NCI-H2196 (cell line): ENCODE results near the gene MAMDC4.

Experiments used
- DNase-seq: peaks from one replicate; lab custom pipeline; 2025; ENCODE audit not compliant: unreplicated experiment; lab: John Stamatoyannopoulos, UW

MAMDC4 gene

DNA sequence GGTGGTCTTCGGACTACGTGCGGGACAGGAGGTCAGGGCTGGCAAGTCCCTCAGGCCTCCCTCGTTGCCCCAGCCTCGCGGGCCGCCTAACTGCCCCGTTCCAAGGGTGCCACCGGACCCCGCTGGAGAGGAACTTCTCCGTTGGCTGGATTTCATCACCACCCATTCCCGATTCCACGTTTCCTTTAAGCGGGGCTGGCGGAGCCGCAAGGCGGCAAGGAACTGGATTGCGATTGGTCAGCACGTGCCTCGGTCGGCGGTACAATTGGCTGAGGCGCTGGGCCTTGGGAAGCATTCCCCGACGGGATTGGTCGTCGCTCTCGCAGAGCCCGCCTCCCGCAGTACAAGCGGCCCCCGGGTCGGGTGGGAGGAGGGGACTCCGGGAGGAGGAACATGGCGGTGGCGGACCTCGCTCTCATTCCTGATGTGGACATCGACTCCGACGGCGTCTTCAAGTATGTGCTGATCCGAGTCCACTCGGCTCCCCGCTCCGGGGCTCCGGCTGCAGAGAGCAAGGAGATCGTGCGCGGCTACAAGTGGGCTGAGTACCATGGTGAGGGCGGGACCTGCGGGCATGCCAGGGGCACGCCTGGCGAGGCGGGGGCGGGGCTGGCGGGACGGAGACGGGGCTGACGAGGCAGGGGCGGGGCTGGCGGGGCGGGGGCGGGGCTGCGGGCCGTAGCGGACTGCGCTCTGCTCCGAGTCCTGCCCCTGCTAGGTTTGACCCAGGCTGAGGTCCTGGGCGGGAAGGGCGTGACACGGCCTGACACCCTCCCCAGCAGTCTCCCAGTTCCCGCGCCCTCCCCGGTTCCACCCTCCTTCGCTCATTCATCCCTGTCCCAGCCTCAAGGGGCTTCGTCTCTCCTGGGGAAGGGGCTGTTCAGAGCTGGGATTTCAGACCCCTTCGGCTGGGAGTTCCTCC lies 2.8 kb upstream of the MAMDC4 start, which contains the start of gene PHPT1:
TSS of gene PHPT1 (plus strand) at position 372 of the 922 bp plus-strand sequence. CDS start at position 394, 22 bp downstream.
- peak; percentile 98 for DNase-seq

DNA sequence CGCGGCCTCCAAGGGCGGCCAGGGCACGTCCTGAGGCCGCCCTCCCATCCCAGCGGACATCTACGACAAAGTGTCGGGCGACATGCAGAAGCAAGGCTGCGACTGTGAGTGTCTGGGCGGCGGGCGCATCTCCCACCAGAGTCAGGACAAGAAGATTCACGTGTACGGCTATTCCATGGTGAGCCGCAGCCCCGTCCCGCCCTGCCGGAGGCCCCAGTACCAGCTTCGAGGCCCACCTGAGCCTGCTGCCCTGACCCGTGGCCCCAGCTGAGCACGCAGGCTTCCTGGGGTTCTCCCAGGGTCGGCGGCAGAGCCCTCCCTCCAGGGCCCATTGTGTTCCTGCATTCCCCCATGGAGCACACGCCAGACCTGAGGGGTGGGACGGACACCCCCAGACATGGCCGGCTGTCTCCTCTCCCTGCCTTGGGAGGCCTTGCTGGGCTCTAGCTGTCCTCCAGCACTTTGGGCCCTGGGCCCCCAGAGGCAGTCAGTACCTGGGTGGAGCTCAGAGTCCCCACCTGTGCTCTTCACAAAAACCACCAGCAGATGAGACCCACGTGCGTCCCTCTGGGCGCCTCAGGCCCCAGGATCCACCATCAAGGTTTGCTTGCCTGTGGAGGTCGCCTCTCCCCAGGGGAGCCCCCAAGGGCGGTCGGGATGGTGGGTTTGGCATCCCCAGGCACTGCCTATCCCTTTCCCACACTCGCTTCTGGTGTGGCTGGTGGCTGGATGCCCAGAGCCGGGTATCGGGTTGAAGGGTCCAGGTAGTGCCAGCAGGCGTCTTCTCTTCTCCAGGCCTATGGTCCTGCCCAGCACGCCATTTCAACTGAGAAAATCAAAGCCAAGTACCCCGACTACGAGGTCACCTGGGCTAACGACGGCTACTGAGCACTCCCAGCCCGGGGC lies 1.9 kb upstream of the MAMDC4 start:
- DNase-seq, result no peak

DNA sequence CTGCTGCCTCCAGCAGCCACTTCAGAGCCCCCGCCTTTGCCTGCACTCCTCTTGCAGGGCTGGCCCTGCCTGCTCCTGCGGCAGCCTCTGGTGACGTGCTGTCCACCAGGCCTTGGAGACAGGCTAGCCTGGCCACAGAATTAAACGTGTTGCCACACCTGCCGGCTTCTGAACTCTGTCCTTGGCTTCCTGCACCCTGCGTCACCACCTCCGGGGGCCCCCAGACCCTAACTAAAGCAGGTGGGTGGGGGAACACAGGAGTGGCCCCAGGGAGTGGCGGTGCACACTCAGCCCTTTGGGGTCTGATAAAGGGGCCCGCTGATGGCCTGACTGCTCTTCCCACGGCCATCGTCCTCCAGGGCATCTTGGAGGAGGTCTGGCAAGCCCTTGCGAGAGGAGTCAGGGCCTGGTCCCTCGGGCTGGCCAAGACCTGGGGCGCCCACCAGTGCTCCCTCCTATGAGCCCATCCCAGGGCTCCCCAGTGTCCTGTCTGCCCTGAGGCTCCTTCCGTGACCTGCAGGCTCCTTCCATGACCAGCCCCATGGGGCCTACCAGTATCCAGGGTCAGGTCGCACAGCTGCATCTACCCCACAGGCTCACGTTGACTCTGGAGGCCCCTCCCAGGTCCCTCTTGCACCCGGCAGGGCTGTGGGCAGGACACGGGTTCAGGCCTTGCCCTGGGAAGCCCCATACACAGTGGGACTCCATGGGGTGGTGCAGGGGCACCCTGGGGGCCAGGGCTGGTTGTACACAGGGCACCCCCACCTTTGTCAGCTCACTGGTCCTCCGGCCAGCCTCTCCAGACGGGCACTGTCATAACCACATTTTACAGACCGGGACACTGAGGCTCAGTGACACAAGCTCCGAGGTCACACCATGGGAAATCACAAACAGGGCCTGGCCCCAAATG lies 1.0 kb upstream of the MAMDC4 start:
- no peak for DNase-seq

DNA sequence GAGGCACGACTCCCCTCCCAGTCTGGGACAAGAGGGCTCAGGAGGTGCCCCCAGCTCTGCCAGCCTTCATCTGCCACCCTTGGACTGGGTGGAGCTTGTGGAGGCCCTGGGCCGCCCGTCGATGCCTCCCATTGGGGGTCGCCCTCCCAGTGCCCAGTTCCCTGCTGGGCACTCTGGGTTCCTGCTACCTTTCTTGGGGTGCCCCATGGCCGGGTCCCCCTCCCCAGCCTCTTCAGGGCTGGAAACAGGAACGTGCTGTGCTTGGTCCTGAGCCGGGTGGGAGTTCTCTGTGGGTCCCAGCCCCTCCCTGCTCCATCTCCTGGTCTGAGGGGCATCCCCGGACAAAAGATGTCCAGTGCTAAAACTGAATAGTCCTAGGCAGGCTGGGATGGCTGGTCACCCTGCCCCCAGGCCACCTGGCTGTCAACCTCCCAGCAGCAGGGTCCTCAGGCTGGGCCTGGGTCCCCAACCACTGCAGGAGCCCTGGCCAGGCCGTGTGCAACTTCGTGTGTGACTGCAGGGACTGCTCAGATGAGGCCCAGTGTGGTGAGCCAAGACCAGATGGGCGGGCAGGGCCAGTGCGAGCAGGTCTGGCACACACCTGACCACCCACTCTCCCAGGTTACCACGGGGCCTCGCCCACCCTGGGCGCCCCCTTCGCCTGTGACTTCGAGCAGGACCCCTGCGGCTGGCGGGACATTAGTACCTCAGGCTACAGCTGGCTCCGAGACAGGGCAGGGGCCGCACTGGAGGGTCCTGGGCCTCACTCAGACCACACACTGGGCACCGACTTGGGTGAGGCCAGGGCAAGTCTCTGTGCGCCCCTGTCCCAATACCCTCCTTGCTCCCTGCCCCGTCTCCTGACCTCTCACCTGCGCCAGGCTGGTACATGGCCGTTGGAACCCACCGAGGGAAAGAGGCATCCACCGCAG lies 784 bp downstream of the MAMDC4 start:
- DNase-seq, result no peak

DNA sequence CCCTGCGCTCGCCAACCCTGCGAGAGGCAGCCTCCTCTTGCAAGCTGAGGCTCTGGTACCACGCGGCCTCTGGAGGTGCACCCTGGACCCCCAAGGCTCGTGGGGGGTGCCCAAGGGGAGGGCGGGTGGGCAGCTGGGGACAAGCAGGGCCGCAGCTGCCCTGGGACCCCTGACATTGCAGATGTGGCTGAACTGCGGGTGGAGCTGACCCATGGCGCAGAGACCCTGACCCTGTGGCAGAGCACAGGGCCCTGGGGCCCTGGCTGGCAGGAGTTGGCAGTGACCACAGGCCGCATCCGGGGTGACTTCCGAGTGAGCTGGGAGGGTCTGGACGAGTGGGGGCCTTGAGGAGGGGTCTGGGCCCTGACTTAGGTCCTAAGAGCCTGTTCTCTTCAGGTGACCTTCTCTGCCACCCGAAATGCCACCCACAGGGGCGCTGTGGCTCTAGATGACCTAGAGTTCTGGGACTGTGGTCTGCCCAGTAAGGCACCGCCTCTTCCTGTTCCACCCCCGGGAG lies 1.5 kb downstream of the MAMDC4 start:
- no peak for DNase-seq

DNA sequence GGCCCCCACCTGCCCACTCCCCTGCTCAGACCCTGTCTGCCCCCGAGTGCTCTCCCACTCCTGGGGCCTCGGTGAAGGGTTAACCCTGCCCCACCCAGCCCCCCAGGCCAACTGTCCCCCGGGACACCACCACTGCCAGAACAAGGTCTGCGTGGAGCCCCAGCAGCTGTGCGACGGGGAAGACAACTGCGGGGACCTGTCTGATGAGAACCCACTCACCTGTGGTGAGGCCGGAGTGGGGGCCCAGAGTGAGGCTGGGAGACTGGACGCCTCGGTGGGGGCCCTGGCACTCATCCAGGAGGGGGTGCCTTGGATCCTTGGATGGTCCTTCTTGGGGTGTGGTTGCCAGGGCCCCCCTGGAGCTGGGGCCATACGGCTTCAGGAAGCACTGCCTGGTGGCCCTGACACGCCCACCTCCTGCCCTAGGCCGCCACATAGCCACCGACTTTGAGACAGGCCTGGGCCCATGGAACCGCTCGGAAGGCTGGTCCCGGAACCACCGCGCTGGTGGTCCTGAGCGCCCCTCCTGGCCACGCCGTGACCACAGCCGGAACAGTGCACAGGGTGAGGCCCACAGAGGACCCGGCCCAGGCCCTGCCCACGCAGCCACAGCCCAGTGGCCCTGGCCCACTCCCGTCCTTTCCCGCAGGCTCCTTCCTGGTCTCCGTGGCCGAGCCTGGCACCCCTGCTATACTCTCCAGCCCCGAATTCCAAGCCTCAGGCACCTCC lies 2.1 kb downstream of the MAMDC4 start:
- no peak for DNase-seq

DNA sequence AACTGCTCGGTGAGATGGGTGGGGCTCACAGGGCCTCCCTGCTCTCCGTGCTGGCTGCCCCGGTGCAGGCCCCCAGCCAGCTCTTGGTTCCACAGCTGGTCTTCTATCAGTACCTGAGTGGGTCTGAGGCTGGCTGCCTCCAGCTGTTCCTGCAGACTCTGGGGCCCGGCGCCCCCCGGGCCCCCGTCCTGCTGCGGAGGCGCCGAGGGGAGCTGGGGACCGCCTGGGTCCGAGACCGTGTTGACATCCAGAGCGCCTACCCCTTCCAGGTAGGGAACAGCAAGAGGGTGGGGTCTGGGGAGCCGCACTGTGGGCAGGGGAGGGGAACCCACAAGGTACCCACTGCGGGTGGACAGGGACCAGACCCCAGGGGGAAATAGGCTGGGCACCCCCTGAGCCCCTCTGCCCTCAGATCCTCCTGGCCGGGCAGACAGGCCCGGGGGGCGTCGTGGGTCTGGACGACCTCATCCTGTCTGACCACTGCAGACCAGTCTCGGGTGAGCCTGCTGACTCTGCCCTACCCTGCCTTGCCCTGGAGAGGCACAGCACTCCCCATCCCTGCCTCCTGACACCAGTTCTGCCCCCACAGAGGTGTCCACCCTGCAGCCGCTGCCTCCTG lies 2.8 kb downstream of the MAMDC4 start:
- DNase-seq, result no peak

DNA sequence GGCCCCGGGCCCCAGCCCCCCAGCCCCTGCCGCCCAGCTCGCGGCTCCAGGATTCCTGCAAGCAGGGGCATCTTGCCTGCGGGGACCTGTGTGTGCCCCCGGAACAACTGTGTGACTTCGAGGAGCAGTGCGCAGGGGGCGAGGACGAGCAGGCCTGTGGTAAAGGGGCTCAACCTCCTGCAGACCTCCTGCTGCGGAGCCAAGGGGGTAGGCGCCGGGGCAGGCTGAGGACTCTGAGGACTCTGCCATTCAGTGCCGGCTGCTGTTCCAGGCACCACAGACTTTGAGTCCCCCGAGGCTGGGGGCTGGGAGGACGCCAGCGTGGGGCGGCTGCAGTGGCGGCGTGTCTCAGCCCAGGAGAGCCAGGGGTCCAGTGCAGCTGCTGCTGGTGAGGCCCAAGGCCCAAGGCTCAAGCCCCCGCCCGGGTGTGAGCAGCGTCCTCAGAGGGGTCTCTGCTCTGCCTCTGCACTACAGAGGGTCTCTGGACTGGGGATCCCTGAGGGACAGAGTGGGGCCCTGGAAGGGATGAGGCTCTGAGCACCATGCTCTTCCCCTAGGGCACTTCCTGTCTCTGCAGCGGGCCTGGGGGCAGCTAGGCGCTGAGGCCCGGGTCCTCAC lies 3.4 kb downstream of the MAMDC4 start:
- DNase-seq, result no peak

DNA sequence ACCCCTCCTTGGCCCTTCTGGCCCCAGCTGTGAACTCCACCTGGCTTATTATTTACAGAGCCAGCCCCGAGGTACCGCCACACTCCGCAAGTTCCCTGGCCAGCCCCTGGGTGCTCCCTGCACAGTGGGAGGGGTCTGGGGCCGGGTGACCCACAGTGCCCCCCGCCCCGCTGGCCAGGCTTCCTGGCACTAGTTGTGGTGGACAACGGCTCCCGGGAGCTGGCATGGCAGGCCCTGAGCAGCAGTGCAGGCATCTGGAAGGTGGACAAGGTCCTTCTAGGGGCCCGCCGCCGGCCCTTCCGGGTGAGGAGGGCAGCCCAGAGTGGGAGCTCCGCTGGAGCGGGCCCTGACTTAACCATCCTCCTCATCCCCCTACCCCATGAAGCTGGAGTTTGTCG lies 3.9 kb downstream of the MAMDC4 start:
- no peak for DNase-seq

DNA sequence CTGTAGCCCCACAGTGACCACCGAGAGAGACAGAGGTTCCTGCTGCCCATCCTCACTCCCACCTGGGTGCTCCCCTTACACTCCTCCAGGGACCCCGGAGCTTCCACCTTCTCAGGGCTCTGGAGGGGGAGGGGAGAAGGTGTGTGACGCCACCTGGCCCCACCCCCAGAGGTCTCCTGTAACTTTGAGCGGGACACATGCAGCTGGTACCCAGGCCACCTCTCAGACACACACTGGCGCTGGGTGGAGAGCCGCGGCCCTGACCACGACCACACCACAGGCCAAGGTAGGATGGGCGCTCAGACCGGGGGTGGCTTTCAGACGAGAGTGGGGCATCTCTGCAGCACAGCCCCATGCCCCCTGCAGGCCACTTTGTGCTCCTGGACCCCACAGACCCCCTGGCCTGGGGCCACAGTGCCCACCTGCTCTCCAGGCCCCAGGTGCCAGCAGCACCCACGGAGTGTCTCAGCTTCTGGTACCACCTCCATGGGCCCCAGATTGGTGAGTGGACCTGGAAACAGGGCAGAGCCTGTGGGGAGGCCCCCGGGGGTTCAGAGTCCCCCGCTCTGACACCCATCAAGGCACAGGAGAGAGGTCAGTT lies 4.5 kb downstream of the MAMDC4 start:
- DNase-seq, result no peak

DNA sequence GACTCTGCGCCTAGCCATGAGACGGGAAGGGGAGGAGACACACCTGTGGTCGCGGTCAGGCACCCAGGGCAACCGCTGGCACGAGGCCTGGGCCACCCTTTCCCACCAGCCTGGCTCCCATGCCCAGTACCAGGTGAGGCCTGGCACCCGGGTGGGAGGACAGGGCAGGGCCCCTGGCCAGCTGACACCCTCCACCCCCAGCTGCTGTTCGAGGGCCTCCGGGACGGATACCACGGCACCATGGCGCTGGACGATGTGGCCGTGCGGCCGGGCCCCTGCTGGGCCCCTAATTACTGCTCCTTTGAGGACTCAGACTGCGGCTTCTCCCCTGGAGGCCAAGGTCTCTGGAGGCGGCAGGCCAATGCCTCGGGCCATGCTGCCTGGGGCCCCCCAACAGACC lies 5.0 kb downstream of the MAMDC4 start:
- no peak for DNase-seq

DNA sequence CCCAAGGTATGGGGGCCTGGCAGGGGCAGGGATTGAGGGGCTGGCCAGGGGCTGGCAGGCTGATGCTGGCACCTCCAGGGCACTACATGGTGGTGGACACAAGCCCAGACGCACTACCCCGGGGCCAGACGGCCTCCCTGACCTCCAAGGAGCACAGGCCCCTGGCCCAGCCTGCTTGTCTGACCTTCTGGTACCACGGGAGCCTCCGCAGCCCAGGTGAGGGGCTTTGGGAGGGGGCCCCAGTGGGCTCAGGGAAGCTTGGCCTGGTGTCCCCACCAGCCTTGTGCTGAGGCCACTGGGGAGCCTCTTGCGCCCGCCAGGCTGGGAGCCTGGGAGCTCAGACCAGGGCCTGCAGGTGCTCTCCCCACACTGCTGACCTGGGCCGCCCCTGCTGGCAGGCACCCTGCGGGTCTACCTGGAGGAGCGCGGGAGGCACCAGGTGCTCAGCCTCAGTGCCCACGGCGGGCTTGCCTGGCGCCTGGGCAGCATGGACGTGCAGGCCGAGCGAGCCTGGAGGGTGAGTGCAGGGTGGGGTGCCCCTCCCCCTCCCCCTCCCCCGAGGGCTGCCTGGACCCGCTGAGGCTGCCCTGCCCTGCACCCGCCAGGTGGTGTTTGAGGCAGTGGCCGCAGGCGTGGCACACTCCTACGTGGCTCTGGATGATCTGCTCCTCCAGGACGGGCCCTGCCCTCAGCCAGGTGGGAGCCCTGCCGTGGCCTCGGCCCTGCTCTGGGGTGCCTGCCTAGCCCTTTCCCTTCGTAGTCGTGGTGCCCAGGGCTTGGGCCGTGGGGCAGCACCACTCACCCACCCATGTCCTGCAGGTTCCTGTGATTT lies 5.7 kb downstream of the MAMDC4 start:
- no peak for DNase-seq

DNA sequence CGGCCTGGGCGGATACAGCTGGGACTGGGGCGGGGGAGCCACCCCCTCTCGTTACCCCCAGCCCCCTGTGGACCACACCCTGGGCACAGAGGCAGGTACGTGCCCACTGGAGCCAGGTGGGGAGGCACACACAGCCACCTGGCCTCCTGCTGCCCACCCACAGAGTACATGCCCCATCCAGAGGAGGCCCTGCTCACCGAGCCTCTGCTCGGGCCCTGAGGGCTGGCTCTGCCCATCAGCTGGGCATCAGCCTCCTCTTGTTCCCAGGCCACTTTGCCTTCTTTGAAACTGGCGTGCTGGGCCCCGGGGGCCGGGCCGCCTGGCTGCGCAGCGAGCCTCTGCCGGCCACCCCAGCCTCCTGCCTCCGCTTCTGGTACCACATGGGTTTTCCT lies 6.3 kb downstream of the MAMDC4 start:
- DNase-seq, result no peak

DNA sequence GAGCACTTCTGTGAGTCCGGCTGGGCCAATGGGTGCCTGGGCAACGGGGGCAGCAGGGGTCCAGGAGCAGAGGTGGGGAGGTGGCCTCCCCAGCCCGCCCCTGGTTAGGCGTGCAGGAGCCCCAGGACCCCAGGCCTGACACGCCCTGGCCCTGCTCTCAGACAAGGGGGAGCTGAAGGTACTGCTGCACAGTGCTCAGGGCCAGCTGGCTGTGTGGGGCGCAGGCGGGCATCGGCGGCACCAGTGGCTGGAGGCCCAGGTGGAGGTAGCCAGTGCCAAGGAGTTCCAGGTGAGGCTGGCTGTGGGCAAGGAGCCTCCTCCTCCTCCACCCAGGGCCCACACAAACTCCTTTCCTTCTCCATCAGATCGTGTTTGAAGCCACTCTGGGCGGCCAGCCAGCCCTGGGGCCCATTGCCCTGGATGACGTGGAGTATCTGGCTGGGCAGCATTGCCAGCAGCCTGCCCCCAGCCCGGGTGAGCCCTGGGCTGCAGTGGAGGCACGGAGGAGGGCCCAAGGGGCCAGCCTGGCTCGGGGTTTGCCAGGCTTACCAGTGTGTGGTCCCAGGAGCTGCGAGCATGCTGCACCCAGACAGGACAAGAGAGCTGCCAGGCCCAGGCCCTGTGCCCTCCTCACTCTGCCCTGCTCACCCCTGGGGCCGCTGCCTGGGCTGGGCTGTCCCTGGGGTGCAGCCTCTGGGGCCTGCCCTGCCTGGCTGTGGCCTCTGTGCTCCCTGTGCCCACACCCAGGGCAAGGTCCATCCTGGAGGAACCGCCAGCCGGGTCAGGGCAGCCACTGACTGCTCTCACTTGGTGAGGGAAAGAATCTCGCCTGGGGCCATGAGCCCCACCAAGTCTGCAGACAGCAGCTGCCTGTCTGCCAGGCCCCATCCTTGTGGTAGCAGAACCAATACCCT lies 7.0 kb downstream of the MAMDC4 start:
- peak; percentile 71 for DNase-seq

DNA sequence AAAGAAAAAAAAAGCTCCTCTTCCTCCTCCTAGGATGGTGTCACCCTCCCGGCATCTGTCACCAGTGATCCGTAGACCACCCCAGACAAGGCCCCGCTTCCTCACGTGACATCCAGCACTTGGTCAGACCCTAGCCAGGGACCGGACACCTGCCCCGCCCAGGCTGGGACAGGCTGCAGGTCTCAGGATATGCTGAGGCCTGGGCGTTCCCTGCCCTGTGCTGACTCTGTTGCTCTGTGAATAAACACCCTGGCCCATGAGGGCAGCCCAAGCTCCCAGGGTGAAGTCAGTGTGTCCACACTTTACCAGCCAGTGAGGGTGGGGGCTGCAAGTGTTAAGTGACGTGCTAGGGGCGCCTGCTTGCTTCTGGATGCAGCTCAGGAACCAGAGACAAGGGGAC lies 8.4 kb downstream of the MAMDC4 start:
- no peak for DNase-seq
